Dendritic cell treated with granulocyte-macrophage colony-stimulating factor and Interleukin-4, amounts not matched to agents 40 ng/mL and 50 ng/mL, for 4 days (primary cell): ENCODE data around the gene SFXN2.
A peak's percentile ranks its signal among the peaks of the same experiment; 100 is the strongest.
"Not testable (repeated sequence)": the region's sequence is repeated elsewhere in the genome, so short reads cannot be mapped to it uniquely, and the experiment has no call there.

Experiments used
- H3K27ac Mint-ChIP-seq: one replicate; pipeline ENCODE4 v1.8.0; 2022; ENCODE audit warnings: mild to moderate bottlenecking, mixed read lengths
- H3K27me3 Mint-ChIP-seq: one replicate; pipeline ENCODE4 v1.8.0; 2022; ENCODE audit warnings: mild to moderate bottlenecking, mixed read lengths
- H3K36me3 Mint-ChIP-seq: one replicate; pipeline ENCODE4 v1.8.0; 2022; ENCODE audit warnings: low read depth, mixed read lengths
- H3K4me1 Mint-ChIP-seq: one replicate; pipeline ENCODE4 v1.8.0; 2022; ENCODE audit warnings: low read depth, mixed read lengths
- H3K4me3 Mint-ChIP-seq: one replicate; pipeline ENCODE4 v1.8.0; 2022; ENCODE audit warnings: mild to moderate bottlenecking, moderate library complexity, mixed read lengths
- H3K9me3 Mint-ChIP-seq: one replicate; pipeline ENCODE4 v1.8.0; 2022; ENCODE audit warnings: mixed read lengths
- intact Hi-C: fragments of 100-400 bp; cut with micrococcal nuclease; formaldehyde crosslinking; loops from one replicate; pipeline ENCODE4 v1.15.0; 2022

The SFXN2 gene

DNA sequence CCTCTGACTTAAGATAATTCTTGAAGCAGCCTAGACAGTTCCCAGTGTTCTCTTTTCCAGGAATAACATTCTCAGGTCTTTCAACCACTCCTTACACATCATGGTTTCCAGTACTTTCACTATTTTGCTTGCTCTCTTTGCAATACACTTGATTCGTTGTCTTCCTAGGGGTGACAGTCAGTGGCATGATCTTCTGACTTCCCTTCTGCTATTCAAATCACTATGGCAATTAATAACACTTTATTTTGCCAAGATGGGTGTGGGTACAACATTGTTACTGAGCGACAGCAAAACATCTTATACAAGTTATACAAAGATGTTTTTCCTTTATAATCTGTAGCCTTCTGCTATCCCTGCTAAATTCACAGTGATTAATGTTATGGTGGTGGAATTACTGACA is 15.5 kb upstream of the SFXN2 start:
- Mint-ChIP-seq H3K4me1 (peaks cover 17% of the 10 kb centered on the region), H3K27me3 (no peaks in the 10 kb centered on the region), H3K27ac (no peak overlapping the region), H3K36me3 (peaks cover 59% of the 10 kb centered on the region), H3K9me3 (no peaks in the 10 kb centered on the region), H3K4me3 (no peak overlapping the region)
- intact Hi-C loops: no loop called here

DNA sequence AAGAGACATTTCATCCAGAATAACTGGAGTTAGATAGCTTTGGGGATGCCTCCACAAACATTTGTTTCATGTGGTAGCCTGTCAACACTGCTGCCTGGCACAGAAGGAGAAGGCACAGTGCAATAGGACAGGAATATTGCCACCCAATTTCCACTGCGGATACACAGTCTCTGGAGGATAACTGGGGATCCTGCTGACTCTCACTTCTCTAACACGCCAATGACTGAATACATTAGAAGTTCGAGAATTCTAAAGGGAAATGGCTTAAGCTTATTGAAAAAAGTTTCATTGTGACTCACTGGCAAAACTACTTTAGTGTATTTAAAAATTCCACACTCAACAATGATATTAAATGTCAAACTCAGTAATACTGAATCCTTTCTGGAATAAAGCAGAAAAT is 13.2 kb upstream of the SFXN2 start:
- no peaks in the 10 kb centered on the region for H3K27me3 Mint-ChIP-seq
- no peak overlapping the region for H3K4me3 Mint-ChIP-seq
- H3K4me1 Mint-ChIP-seq: peaks cover 27% of the 10 kb centered on the region
- no peaks in the 10 kb centered on the region for H3K9me3 Mint-ChIP-seq
- intact Hi-C loops: no loop called here
- peak overlapping the region; percentile 61 for H3K27ac Mint-ChIP-seq
- H3K36me3 Mint-ChIP-seq: peaks cover 44% of the 10 kb centered on the region

DNA sequence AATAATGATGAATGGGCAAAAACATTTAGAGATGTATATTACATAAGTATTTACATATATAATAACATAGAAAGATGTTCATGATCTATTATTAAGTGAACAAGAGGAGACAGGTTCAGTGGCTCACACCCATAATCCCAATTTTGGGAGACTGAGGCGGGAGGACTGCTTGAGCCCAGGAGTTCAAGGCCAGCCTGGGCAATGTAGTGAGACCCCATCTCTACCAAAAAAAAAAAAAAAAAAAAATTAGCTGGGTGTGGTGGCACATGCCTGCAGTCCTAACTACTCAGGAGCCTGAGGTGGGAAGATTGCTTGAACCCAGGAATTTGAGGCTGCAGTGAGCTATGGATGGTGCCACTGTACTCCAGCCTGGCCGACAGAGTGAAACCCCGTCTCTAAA is 12.6 kb upstream of the SFXN2 start:
- Mint-ChIP-seq H3K27me3 (no peaks in the 10 kb centered on the region), H3K4me1 (peaks cover 27% of the 10 kb centered on the region), H3K4me3 (no peak overlapping the region), H3K36me3 (peaks cover 39% of the 10 kb centered on the region), H3K9me3 (no peaks in the 10 kb centered on the region), H3K27ac (no peak overlapping the region)
- intact Hi-C loops: no loop called here

DNA sequence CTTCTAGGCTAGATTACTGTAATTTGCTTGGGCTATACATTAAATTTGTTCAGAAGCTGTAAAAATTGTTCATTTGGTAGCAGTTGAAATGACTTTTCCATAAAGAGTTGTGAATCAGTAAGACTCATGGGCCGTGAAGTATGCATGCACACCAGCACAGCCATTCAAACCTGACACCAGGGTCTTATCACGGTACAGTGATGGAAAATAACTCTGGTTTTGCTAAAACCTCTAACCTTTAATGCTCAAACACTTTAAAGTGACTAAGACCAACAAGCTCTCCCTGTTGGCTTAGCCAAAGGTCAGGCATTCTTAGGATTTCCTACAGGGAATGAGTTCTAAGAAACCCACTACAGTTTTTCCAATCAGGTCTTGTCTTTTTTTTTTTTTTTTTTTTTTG is 11.7 kb upstream of the SFXN2 start:
- no peak overlapping the region for H3K4me3 Mint-ChIP-seq
- intact Hi-C loops: no loop called here
- peaks cover 32% of the 10 kb centered on the region for H3K36me3 Mint-ChIP-seq
- H3K27me3 Mint-ChIP-seq: no peaks in the 10 kb centered on the region
- no peaks in the 10 kb centered on the region for H3K9me3 Mint-ChIP-seq
- H3K4me1 Mint-ChIP-seq: peaks cover 27% of the 10 kb centered on the region
- H3K27ac Mint-ChIP-seq: no peak overlapping the region

DNA sequence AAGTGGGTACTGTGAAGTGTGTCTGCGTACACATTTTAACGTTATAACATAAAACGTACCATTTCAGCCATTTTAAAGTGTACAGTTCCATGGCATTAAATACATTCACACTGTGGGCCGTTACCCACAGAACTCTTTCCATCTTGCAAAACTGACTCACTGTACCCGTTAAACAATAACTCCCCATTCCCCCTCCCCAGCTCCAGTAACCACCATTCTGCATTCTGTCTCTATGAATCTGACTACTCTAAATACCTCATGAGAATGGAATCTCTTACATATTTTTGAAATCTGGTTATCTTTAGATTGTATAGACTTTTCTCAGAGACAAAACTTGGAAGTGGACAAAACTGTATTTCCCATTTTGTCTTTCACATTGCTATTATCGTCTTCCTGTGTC is 9.5 kb upstream of the SFXN2 start:
- Mint-ChIP-seq H3K36me3 (peaks cover 10% of the 10 kb centered on the region), H3K4me3 (peak overlapping the region; percentile 23), H3K27me3 (no peaks in the 10 kb centered on the region), H3K9me3 (no peaks in the 10 kb centered on the region), H3K27ac (peak overlapping the region; percentile 71), H3K4me1 (peaks cover 24% of the 10 kb centered on the region)
- intact Hi-C loops: no loop called here

DNA sequence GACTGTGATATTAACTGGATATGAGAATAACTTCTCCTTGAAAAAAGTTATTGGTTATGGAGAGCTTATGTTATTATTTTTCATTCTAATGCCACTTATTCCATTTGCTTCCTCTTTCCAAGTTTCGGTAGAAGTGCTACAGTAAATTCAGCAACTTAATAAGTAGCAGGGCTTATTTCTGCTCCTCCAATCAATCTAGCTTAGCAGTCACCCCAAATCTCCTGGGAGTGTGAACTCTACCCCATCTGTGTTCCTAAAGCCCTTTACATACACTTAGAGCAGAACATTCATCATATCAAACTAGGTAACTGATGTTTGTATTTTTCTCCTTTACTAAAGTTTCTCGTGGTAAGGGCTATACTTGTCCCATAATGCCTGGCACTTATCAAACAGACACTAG is 8.9 kb upstream of the SFXN2 start:
- intact Hi-C loops: no loop called here
- Mint-ChIP-seq H3K4me1 (peaks cover 24% of the 10 kb centered on the region), H3K27ac (peak overlapping the region; percentile 71)

DNA sequence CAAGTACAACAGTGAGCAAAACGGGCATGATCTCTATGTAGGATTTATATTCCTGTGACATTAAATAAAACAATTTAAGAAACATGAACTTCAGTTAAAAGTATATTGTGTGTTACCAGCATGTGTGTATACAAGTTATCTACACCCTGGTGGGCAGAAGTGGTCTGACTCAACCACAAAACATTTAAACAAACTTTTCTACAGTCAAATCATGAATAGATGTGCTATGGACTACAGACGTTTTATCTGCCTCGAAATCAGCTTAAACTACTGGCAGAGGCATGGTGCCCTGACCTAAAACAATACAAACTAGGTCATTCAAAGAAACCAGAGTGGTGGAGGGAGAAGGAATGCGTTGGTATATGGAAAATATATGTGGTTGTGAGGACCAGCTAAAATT is 3.8 kb upstream of the SFXN2 start:
- H3K27ac Mint-ChIP-seq: no peak overlapping the region
- H3K27me3 Mint-ChIP-seq: no peaks in the 10 kb centered on the region
- peaks cover 32% of the 10 kb centered on the region for H3K4me1 Mint-ChIP-seq
- intact Hi-C loops: no loop called here
- no peaks in the 10 kb centered on the region for H3K9me3 Mint-ChIP-seq
- no peak overlapping the region for H3K4me3 Mint-ChIP-seq
- peaks cover 14% of the 10 kb centered on the region for H3K36me3 Mint-ChIP-seq

More for the DNA sequence above, 8.9 kb upstream of the SFXN2 start:
- no peak overlapping the region for H3K4me3 Mint-ChIP-seq
- H3K27me3 Mint-ChIP-seq: no peaks in the 10 kb centered on the region
- H3K9me3 Mint-ChIP-seq: no peaks in the 10 kb centered on the region
- H3K36me3 Mint-ChIP-seq: peaks cover 9% of the 10 kb centered on the region

DNA sequence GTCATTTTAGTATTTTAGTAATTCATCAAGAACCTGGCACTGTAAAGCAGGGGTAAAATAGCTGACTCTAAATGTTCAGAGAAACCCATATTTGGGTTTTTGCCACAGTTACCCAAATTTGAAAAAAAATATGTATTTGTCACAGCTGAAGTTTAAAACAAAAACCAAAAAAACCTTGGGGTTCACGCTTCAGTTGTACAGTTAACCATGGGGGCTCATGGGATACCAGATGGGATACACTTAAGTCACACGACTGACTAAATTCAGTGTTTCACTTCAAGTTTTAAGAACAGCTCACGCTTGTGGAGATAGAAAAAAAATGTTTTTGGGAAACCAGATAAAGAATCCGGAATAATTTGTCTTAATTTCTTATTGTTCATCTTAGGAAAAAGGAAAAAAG is 2.3 kb upstream of the SFXN2 start:
- Mint-ChIP-seq H3K4me1 (peaks cover 31% of the 10 kb centered on the region), H3K27ac (no peak overlapping the region), H3K4me3 (no peak overlapping the region), H3K27me3 (no peaks in the 10 kb centered on the region), H3K9me3 (no peaks in the 10 kb centered on the region), H3K36me3 (peaks cover 14% of the 10 kb centered on the region)
- intact Hi-C loops: loop anchor here (2.0 kb wide), 1 partner anchor 33 kb away; no protein-coding TSS in a partner anchor

DNA sequence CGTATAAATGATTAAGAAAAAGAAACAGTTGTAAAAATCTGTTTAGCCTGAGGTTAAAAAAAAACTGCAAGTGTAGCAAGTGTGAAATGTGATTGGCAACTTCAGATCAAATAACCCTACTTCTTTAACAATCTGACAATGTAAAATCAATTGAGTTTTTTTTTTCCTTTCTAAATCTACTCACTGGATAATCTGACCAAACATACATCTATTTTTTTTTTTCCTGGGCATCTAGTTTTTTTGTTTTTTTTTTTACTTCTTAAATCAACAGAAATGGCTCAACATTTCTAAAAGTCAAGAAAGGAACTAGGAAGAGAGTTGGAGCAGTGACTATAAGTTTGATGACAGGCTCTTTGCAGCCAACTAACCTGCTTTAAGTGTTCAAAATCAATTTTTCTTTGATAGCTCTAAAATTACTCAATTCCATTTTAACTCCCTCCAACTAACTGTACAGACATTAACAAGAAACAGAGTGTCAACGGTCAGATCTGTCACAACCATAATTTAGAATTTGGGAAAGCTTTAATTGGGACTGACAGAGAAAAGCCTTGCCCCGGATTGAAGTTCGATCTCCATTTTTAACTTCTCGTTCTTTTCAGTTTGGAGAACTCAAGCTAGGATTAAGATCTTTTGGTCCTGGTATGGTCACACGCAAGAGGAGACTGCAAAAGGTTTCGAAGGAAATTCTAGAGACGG is 1.4 kb upstream of the SFXN2 start:
- Mint-ChIP-seq H3K27me3 (no peaks in the 10 kb centered on the region), H3K4me1 (peaks cover 40% of the 10 kb centered on the region), H3K27ac (peak overlapping the region; percentile 96), H3K36me3 (peaks cover 14% of the 10 kb centered on the region), H3K4me3 (peak overlapping the region; percentile 88), H3K9me3 (no peaks in the 10 kb centered on the region)
- intact Hi-C loops: loop anchor here (1.0 to 2.0 kb wide), 2 partner anchors 34 to 68 kb away; no protein-coding TSS in a partner anchor

DNA sequence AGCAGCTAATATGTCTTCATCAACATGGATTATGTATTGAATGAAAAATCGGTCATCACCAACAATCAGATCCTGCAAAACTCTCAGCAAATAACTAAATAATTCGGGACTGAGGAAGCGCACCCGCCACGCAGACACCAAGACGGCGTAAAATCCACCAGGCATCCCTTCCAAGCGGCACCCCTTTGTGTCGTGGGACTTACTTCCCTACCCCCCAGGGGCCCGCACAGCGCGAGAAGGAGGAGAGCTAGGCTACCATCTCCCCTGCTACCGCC is 960 bp upstream of the SFXN2 start:
- Mint-ChIP-seq H3K4me1 (peaks cover 45% of the 10 kb centered on the region), H3K27ac (peak overlapping the region; percentile 96), H3K4me3 (peak overlapping the region; percentile 88), H3K36me3 (peaks cover 14% of the 10 kb centered on the region), H3K9me3 (no peaks in the 10 kb centered on the region), H3K27me3 (no peaks in the 10 kb centered on the region)
- intact Hi-C loops: loop anchor here (1.0 to 2.0 kb wide), 2 partner anchors 35 to 68 kb away; no protein-coding TSS in a partner anchor

DNA sequence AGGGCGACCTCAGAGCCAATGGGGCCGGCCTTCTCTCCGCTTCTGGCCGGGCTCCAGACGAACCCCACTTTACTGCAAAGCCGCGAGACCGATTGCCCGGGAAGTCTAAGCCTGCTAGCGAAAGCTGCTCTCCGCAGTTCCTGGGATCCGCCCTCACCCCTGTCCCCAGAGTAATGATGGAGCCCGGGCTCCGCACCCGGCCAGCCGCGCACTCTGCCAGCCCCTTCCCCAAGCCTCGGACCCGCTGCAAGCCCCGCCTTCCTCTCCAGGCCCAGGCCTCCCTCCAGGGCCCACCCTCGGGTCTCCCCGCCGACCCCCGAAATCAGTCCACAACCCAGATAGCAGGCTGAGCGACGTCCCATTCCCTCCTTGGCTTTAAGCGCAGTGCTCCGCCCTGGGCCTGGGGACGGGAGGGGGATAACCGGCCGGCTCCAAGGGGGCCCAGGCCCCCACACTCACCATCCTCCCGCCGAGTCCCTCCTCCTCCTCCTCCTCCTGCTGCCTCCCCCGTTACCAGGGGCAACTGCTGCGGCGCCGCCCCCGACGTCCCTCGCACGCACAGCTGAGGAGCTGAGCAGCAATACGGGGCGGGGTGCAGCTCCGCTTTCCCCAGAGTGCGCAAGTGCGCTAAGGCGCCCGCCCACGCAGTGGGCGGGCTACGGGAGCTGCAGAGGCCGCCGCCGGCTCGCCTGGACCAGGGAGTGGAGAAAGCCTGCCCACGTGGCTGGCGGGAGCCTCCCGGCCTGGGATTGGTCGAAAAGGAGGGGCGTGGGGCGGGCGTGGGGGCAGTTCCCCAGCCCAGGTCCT is 419 bp upstream of the SFXN2 start, which contains the start of gene ARL3:
ARL3 (minus strand) TSS at position 584 of the 807 bp plus-strand sequence; CDS start at position 462, 122 bp downstream.
- Mint-ChIP-seq H3K27me3 (no peaks in the 10 kb centered on the region), H3K27ac (peak within 1 kb of the TSS; percentile 96), H3K4me1 (peaks cover 49% of the 10 kb centered on the region), H3K4me3 (peak within 1 kb of the TSS; percentile 88), H3K36me3 (peaks cover 14% of the 10 kb centered on the region), H3K9me3 (no peaks in the 10 kb centered on the region)
- intact Hi-C loops: loop anchor here (1.0 to 2.0 kb wide), 2 partner anchors 35 to 69 kb away; no protein-coding TSS in a partner anchor

DNA sequence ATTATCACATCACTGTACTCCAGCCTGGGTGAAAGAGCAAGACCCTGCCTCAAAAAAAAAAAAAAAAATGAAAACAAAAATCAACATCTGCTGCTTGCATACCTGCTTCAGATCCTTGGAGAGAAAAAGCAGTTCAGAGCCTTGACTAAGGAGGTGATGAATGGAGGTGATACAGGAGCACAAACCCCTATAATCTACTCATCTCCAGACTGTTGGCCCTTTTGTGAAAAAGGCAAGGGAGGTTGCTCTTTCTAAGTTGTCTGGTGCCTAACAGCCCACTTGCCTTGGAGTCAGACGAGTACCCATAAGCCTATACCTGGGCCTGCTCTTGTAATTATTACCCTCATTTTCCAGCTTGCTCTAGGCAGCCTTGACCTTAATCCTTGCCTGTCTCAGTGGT is 1.4 kb downstream of the SFXN2 start:
- Mint-ChIP-seq H3K27ac (no peak overlapping the region), H3K4me3 (no peak overlapping the region), H3K4me1 (peaks cover 40% of the 10 kb centered on the region), H3K27me3 (no peaks in the 10 kb centered on the region), H3K36me3 (peaks cover 14% of the 10 kb centered on the region), H3K9me3 (no peaks in the 10 kb centered on the region)
- intact Hi-C loops: no loop called here

DNA sequence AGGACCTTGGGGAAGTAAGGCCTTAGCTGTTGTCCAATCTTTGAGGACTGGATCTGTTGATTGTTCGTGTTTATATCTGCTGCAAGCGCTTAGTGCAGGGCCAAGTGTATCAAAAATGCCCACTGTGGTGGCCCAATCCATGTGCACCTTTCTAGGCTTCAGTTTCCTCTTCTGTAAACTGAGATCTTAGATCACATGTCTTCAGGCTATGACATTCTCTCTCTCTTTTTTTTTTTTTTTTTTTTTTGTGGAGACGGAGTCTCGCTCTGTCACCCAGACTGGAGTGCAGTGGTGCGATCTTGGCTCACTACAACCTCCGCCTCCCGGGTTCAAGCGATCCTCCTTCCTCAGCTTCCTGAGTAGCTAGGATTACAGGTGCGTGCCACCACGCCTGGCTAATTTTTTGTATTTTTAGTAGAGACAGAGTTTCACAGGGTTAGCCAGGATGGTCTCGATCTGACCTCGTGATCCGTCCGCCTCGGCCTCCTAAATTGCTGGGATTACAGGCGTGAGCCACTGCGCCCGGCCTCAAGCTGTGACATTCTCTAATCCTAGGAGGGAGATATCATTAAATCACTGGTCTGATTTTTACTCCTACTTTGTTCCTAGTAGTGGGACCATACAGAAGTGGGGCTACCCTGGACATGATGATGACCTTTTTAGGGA is 2.6 kb downstream of the SFXN2 start:
- H3K27me3 Mint-ChIP-seq, H3K27ac Mint-ChIP-seq, intact Hi-C loops, H3K4me3 Mint-ChIP-seq, H3K9me3 Mint-ChIP-seq: not testable (repeated sequence)
- H3K36me3 Mint-ChIP-seq: peaks cover 14% of the 10 kb centered on the region
- H3K4me1 Mint-ChIP-seq: peaks cover 38% of the 10 kb centered on the region

DNA sequence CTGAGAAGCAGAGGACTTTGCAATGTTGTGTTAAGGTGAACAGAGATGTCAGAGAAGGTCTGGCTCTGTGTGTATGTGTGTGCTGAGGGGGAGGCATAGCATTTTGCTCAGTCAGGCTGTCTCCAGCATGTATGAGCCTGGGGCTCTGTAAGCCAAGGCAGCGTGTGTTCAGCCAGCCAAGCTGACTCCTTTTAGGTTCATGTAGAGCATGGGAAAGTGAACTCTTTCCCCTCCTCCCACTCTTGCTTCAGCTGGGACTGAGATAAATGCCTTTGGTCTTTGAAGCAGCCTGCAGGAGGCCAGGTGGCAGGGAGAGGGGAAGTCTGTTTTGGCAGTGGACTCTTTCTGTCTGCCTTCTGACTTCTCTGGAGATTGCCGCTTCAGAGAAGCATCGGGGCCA is 3.8 kb downstream of the SFXN2 start:
- peaks cover 31% of the 10 kb centered on the region for H3K4me1 Mint-ChIP-seq
- no peak overlapping the region for H3K4me3 Mint-ChIP-seq
- no peaks in the 10 kb centered on the region for H3K27me3 Mint-ChIP-seq
- no peak overlapping the region for H3K27ac Mint-ChIP-seq
- intact Hi-C loops: no loop called here
- peaks cover 12% of the 10 kb centered on the region for H3K36me3 Mint-ChIP-seq
- no peaks in the 10 kb centered on the region for H3K9me3 Mint-ChIP-seq
